Dermis microvascular lymphatic vessel endothelial cell (primary cell): ENCODE data around the gene ARPC2. TPM values are rescaled to one million over a fixed set of nuclear protein-coding genes. Genes with fewer than 3 reads are reported as not detected.
"Not testable (repeated sequence)": the region's sequence is repeated elsewhere in the genome, so short reads cannot be mapped to it uniquely, and the experiment has no call there.

Experiments
- DNase-seq, 2 donors: peaks; one replicate each; pipeline versions ENCODE4 v3.0.0 to v3.0.0-alpha.2; 2010; ENCODE audit warnings: low read depth in 2 of 2
- total RNA-seq: library from RNA; depleted of rRNA; stranded (reverse); fragments of >200 nt; gene quantifications from 2 replicates; pipeline ENCODE4 v1.2.1, GENCODE V29; 2014

ARPC2 gene
- total RNA-seq, 1 donor from 2014 or later, result 269 TPM

GRCh38 chr2:218270721-218271486 lies 53.9 kb downstream of the ARPC2 start:
- no peak for DNase-seq

GRCh38 chr2:218271487-218271797 lies 54.5 kb downstream of the ARPC2 start:
- no peak for DNase-seq

- no peak for DNase-seq
Observed at GRCh38 chr2:218271865-218272530, 55.0 kb downstream of the ARPC2 start.

- DNase-seq, result peak; percentile 70 to 86
Observed at GRCh38 chr2:218272531-218273212, 55.7 kb downstream of the ARPC2 start.

GRCh38 chr2:218273214-218273907 lies 56.4 kb downstream of the ARPC2 start:
- DNase-seq, result not testable (repeated sequence)

- DNase-seq, result no peak
Observed at GRCh38 chr2:218273908-218274249, 56.9 kb downstream of the ARPC2 start.

- DNase-seq, result no peak
Observed at GRCh38 chr2:218274586-218274985, 57.6 kb downstream of the ARPC2 start.

GRCh38 chr2:218275371-218276072 lies 58.5 kb downstream of the ARPC2 start:
- DNase-seq, result no peak

GRCh38 chr2:218276986-218277755 lies 60.2 kb downstream of the ARPC2 start:
- DNase-seq, result no peak

GRCh38 chr2:218277921-218278320 lies 60.9 kb downstream of the ARPC2 start:
- no peak for DNase-seq

- DNase-seq, result no peak
Observed at GRCh38 chr2:218278531-218279360, 61.8 kb downstream of the ARPC2 start.

GRCh38 chr2:218280260-218280870 lies 63.4 kb downstream of the ARPC2 start:
- no peak for DNase-seq

GRCh38 chr2:218281449-218281848 lies 64.5 kb downstream of the ARPC2 start:
- no peak for DNase-seq

GRCh38 chr2:218282173-218282991 lies 65.4 kb downstream of the ARPC2 start:
- DNase-seq, result peak in 1 of 2 donors; percentile 26

GRCh38 chr2:218284106-218284811 lies 67.3 kb downstream of the ARPC2 start:
- peak in 1 of 2 donors; percentile 42 for DNase-seq

GRCh38 chr2:218285604-218286003 lies 68.6 kb downstream of the ARPC2 start:
- peak in 1 of 2 donors; percentile 29 for DNase-seq

GRCh38 chr2:218286570-218287459 lies 69.8 kb downstream of the ARPC2 start:
- peak; percentile 86 to 93 for DNase-seq
